Tibial nerve (tissue), 4 donors: ENCODE results near the gene KCNJ1. TPM values are rescaled to one million over a fixed set of nuclear protein-coding genes. Genes with fewer than 3 reads are reported as not detected.

Experiments
- DNase-seq, 2 donors: peaks; one replicate each; pipeline ENCODE4 v3.0.0-alpha.2; 2019; ENCODE audit warnings: low spot score in 2 of 2
- H3K27ac ChIP-seq, 4 donors: fragments of 200-600 bp; sonication (generic) in 3 of 4; one replicate each; pipeline ENCODE4 v1.5.1; 2017 to 2019; ENCODE audit warnings: mild to moderate bottlenecking in 1 of 4
- H3K27me3 ChIP-seq, 2 donors: fragments of 200-600 bp; sonication (generic) in 1 of 2; one replicate each; pipeline versions ENCODE4 v1.5.1 to v1.6.0; 2017 to 2019
- H3K36me3 ChIP-seq, 3 donors: fragments of 200-600 bp; sonication (generic); one replicate each; pipeline ENCODE4 v1.5.1; 2018 to 2019
- H3K4me1 ChIP-seq, 4 donors: fragments of 200-600 bp; sonication (generic) in 3 of 4; one replicate each; pipeline ENCODE4 v1.5.1; 2017 to 2019
- H3K4me3 ChIP-seq, 4 donors: fragments of 200-600 bp; sonication (generic) in 3 of 4; one replicate each; pipeline ENCODE4 v1.5.1; 2017 to 2019; ENCODE audit warnings: mild to moderate bottlenecking in 1 of 4, moderate library complexity in 1 of 4
- H3K9me3 ChIP-seq, 4 donors: fragments of 200-600 bp; sonication (generic) in 3 of 4; one replicate each; pipeline ENCODE4 v1.5.1; 2017 to 2019
- EP300 ChIP-seq, 2 donors: sonication (generic); formaldehyde crosslinking; IDR thresholded peaks; one replicate each; pipeline ENCODE4 v1.6.1; 2017; ENCODE audit warnings: antibody characterized with exemption in 2 of 2, mild to moderate bottlenecking in 1 of 2
- POLR2A ChIP-seq, 2 donors: fragments of 450-650 bp; IDR thresholded peaks; one replicate each; pipeline ENCODE4 v1.6.1; 2017; ENCODE audit warnings: antibody characterized with exemption in 2 of 2, mild to moderate bottlenecking in 2 of 2, moderate library complexity in 2 of 2
- WGBS, 2 donors: methylation state at CpG; one replicate each; pipeline ENCODE4 v1.1.5; 2018; 5-methylcytosine and 5-hydroxymethylcytosine counted together
- total RNA-seq, 4 donors: library from RNA; depleted of rRNA; stranded (reverse); fragments of >200 nt; gene quantifications; one replicate each; pipeline ENCODE4 v1.1.0, GENCODE V29; 2016
- TF ChIP-seq, protein P1 (sequence below), 5 experiments: fragments of 200-600 bp in 3 of 5; fragments of 450-650 bp in 2 of 5; sonication (generic) in 3 of 5; IDR thresholded peaks; one replicate each; pipeline ENCODE4 v1.5.1; 2016 to 2019; ENCODE audit warnings: antibody characterized with exemption in 5 of 5, mild to moderate bottlenecking in 3 of 5, moderate library complexity in 2 of 5

The KCNJ1 gene
- total RNA-seq, 4 donors from 2014 or later, result not detected

DNA sequence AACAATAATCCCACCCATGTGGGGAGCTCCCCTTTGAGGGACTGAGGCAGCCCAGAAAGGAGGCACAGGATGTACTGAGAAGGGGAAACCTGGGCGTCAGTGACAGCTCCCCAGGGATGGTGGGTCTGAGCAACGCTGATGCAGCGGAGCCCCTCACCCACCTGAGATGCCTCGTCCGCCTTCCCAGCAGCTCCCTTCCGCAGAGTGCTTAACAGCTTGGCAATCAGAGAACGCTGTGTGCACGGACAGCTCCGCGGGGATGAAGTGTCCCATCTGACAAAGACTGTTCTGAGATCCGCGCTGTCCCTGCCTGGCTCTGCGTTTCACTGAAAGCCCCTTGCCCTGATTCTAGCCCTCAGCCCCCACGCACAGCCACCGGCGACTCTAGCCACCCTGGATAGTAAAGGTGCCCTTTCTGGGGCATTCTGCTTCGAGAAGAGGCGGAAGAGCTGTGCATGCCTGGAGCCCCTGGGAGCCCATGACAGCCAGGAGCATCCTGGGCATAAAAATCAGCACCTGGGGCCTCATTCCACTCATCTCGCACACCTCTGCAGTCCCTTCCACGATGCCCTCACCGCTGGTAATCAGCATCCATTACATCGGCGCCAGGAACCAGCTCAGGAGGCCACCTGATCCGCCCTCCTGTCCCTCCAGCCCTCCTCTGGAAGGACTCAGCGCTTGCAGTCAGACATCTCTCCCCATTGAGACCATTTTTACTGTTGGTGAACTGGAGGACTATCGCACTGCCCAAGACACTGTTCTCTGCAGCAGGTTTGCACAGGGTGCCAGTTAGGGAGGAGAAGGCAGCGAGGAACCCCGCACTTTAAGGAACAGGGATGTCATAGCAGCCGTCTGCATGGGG, 34.8 kb upstream of the KCNJ1 start:
- no peak overlapping the region for H3K27ac ChIP-seq
- H3K27me3 ChIP-seq, result peaks cover 0 to 33% of the 10 kb centered on the region in 2 donors
- TF ChIP-seq EP300 (IDR thresholded peaks at IDR 0.05), result no peak
- TF ChIP-seq POLR2A (IDR thresholded peaks at IDR 0.05), result no peak
- TF ChIP-seq, protein P1, sequence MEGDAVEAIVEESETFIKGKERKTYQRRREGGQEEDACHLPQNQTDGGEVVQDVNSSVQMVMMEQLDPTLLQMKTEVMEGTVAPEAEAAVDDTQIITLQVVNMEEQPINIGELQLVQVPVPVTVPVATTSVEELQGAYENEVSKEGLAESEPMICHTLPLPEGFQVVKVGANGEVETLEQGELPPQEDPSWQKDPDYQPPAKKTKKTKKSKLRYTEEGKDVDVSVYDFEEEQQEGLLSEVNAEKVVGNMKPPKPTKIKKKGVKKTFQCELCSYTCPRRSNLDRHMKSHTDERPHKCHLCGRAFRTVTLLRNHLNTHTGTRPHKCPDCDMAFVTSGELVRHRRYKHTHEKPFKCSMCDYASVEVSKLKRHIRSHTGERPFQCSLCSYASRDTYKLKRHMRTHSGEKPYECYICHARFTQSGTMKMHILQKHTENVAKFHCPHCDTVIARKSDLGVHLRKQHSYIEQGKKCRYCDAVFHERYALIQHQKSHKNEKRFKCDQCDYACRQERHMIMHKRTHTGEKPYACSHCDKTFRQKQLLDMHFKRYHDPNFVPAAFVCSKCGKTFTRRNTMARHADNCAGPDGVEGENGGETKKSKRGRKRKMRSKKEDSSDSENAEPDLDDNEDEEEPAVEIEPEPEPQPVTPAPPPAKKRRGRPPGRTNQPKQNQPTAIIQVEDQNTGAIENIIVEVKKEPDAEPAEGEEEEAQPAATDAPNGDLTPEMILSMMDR (IDR thresholded peaks at IDR 0.05), result no peak
- WGBS, 2 donors, result 48 to 50% methylated on average over 14 to 29 of the region's 29 CpGs
- H3K36me3 ChIP-seq, result no peaks in the 10 kb centered on the region
- DNase-seq, result no peak
- peaks cover 0 to 32% (median 13%) of the 10 kb centered on the region in 4 donors for H3K4me1 ChIP-seq
- no peaks in the 10 kb centered on the region for H3K9me3 ChIP-seq
- no peak overlapping the region for H3K4me3 ChIP-seq

DNA sequence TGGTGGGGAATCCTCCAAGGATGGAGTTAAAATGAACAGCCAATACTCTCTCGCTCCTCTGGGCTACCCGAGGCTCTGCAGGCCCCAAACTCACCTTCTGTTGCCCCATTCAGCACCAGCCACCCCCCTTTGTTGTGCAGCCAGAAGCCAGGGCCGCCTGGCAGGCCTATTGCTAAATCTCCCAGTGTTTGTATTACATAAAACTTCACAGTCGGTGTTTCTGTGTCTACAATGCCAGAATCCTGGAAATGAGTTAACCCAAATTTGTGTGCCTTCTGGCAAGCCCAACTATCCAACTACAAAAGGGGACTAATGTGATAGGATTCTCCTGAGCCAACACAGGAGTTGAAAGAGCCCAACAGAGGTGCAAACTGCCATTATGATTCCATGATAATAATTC, 33.4 kb upstream of the KCNJ1 start:
- H3K27me3 ChIP-seq, result peaks cover 0 to 19% of the 10 kb centered on the region in 2 donors
- DNase-seq, result no peak
- 64 to 71% methylated on average over 4 of the region's 4 CpGs for WGBS, 2 donors
- TF ChIP-seq POLR2A (IDR thresholded peaks at IDR 0.05) (no peak), EP300 (IDR thresholded peaks at IDR 0.05) (no peak)
- TF ChIP-seq, protein P1 (IDR thresholded peaks at IDR 0.05), result no peak
- H3K27ac ChIP-seq, result no peak overlapping the region
- H3K4me1 ChIP-seq, result peaks cover 0 to 28% (median 10%) of the 10 kb centered on the region in 4 donors
- no peaks in the 10 kb centered on the region for H3K36me3 ChIP-seq
- no peaks in the 10 kb centered on the region for H3K9me3 ChIP-seq
- H3K4me3 ChIP-seq, result no peak overlapping the region

DNA sequence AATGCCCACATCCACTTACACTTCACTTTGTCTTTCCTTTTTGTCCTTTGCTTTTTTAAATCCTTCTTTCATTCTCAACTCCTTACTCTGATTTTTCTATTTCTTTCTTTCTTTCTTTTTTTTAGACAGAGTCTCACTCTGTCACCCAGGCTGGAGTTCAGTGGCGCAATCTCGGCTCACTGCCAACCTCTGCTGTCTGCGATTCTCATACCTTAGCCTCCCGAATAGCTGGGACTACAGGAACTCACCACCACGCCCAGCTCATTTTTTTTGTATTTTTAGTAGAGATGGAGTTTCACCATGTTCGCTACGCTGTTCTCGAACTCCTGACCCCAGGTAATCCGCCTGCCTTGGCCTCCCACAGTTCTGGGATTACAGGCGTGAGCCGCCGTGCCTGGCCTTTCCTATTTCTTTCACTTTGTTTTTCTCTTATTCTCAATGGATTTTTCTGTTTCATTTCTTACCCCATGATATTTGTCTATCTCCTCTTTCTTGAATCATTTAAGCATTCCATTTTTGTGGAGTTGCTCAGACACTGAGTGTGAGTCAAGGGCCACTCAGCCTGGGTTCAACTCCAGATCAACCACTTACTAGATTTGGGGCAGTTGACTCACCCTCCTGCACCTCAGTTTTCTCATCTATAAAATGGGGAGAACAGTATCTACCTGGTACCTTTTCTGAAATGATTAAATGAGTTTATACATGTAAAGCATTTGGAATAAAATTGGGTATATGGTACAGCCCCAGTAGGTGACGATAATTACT, 31.7 kb upstream of the KCNJ1 start:
- Histone ChIP-seq H3K4me1 (peaks cover 0 to 11% (median 0%) of the 10 kb centered on the region in 4 donors), H3K4me3 (no peak overlapping the region), H3K27me3 (peaks cover 0 to 5% of the 10 kb centered on the region in 2 donors), H3K9me3 (no peaks in the 10 kb centered on the region), H3K27ac (no peak overlapping the region), H3K36me3 (no peaks in the 10 kb centered on the region)
- no peak for DNase-seq
- WGBS, 2 donors, result 91 to 92% methylated on average over 13 of the region's 13 CpGs
- no peak for TF ChIP-seq POLR2A (IDR thresholded peaks at IDR 0.05)
- TF ChIP-seq EP300 (IDR thresholded peaks at IDR 0.05), result no peak
- TF ChIP-seq, protein P1 (IDR thresholded peaks at IDR 0.05), result no peak

- Histone ChIP-seq H3K4me3 (no peak overlapping the region), H3K27ac (no peak overlapping the region), H3K36me3 (no peaks in the 10 kb centered on the region), H3K4me1 (peaks cover 0 to 6% (median 0%) of the 10 kb centered on the region in 4 donors), H3K9me3 (no peaks in the 10 kb centered on the region), H3K27me3 (peaks cover 0 to 4% of the 10 kb centered on the region in 2 donors)
- WGBS, 2 donors, result 86 to 90% methylated on average over 1 of the region's 1 CpG
- TF ChIP-seq POLR2A (IDR thresholded peaks at IDR 0.05) (no peak), EP300 (IDR thresholded peaks at IDR 0.05) (no peak)
- TF ChIP-seq, protein P1 (IDR thresholded peaks at IDR 0.05), result no peak
- no peak for DNase-seq
Observed at GRCh38 chr11:128897826-128898225, 30.7 kb upstream of the KCNJ1 start.

DNA sequence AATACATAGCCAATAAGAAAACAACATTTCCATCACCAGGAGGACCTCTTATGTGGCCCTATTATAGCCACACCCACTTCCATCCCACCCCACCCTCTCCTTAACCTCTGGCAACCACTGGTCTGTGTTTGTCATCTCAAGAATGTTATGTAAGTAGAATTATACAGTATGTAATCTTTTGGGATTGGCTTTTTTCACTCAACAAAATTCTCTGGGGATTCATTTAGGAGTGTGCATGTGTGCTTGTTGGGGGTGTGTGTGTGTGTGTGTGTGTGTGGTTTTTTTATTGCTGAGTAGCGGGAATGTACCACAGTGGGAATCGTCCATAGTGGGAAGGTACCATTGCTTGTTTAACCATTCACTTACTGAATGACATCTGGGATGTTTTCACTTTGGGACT, 29.3 kb upstream of the KCNJ1 start:
- no peak overlapping the region for H3K4me3 ChIP-seq
- 22 to 34% methylated on average over 2 of the region's 2 CpGs for WGBS, 2 donors
- H3K9me3 ChIP-seq, result no peaks in the 10 kb centered on the region
- peaks cover 0 to 8% of the 10 kb centered on the region in 2 donors for H3K27me3 ChIP-seq
- TF ChIP-seq POLR2A (IDR thresholded peaks at IDR 0.05) (no peak), EP300 (IDR thresholded peaks at IDR 0.05) (no peak)
- TF ChIP-seq, protein P1 (IDR thresholded peaks at IDR 0.05), result no peak
- no peaks in the 10 kb centered on the region for H3K36me3 ChIP-seq
- no peak for DNase-seq
- H3K27ac ChIP-seq, result no peak overlapping the region
- H3K4me1 ChIP-seq, result peaks cover 0 to 12% (median 0%) of the 10 kb centered on the region in 4 donors
